Melanocyte of skin (primary cell): Measurements from ENCODE around the gene OPRL1. TPM values are rescaled to one million over a fixed set of nuclear protein-coding genes. Genes with fewer than 3 reads are reported as not detected.

Source experiments
- small RNA-seq, 2 donors: library from RNA; depleted of rRNA; stranded (forward); fragments of <200 nt; gene quantifications; one replicate each; pipeline ENCODE3, GENCODE V24; 2012
- total RNA-seq, 2 donors: library from RNA; depleted of rRNA; stranded (reverse); fragments of >200 nt; gene quantifications; 2 replicates each; pipeline ENCODE4 v1.2.3, GENCODE V29; 2012

Gene OPRL1
- under 1 TPM; 0.34 to 0.67 TPM for total RNA-seq

DNA sequence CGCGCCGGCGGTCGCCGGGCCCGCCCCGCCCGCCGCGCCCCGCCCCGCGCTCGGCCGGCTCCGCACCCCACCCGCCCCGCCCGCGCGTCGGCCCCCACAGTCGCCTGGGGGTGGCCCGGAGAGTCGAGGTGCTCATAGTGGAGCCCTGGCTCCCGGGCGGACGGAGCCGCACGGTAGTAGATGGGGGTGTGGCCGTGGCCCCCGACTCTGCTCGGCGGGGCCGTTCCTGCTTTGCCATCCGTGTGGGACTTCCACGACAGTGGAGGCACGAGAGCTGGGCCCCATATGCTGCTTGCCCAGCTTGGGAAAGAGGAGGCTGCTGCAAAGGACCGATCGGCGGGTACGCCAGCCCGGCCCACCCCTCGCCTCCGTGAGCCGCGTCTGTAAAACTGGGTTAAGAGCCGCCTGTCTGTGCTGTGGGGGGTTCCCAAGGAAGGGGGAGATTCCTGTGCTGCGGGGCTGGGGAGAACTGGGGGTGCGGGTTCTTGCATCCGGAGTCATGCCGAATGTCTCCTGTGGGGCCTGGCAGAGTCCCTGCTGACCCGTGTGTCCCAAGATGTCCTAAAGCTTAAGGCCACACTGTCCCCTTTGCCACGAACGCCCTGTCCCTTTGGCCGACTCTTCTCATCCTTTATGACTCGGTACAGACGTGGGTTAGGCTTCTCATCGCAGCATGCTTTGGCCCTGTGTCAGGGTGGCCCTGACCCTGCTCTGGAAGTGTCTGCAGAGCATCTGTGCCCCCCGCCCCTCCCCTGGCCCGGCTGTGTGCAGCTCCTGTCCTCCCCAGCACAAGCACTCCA is at the start of gene OPRL1:
OPRL1 (plus strand) TSS at position 70 of the 800 bp plus-strand sequence. CDS start 12,639 bp downstream, outside the sequence.

GRCh38 chr20:64035933-64036345 is 43.9 kb upstream of the OPRL1 start, which contains the start of gene C20orf204:
Gene C20orf204 (plus strand): TSS chr20:64036182. CDS start chr20:64036324, 142 bp downstream.

DNA sequence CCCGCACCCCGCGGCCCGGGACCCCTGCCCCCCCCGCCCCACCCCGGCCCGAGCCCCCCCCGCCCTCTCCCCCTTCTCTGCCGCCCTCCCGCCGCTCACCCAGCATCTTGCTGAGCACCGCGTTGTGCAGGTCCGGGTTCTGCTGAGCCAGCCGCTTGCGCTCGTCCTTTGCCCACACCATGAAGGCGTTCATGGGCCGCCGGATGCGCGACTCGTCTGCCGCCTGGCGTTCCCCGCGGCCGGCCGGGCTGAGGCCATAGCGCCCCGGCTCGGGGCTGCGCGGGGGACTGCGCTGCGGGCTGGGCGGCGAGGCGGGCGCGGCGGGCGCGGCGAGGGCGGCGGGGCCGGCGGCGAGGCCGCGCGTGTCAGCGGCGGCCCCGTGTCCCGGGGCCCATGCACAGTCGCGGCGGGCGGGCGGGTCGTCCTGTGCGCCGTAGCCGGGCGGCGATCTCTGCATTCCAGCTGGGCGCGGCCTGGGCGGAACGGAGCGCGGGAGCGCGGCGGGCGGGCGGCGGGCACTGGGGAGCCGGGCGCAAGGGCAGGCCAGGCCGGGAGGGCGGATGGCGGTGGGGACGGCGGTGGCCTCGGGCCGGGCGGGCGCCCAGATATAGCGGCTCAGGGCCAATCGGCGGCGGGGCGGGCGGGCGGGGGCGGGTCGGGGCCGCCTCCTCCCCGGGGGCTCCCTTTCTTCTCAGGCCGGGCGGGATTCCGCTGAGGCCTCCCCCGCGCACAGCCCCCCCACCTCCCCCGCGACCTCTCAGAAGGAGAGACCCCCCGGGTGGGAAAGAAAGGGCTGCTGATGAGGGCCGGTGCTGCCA is 30.6 kb upstream of the OPRL1 start, which contains the start of gene SOX18:
SOX18 (minus strand) TSS at position 580 of the 818 bp plus-strand sequence; CDS start at position 457, 123 bp downstream.

DNA sequence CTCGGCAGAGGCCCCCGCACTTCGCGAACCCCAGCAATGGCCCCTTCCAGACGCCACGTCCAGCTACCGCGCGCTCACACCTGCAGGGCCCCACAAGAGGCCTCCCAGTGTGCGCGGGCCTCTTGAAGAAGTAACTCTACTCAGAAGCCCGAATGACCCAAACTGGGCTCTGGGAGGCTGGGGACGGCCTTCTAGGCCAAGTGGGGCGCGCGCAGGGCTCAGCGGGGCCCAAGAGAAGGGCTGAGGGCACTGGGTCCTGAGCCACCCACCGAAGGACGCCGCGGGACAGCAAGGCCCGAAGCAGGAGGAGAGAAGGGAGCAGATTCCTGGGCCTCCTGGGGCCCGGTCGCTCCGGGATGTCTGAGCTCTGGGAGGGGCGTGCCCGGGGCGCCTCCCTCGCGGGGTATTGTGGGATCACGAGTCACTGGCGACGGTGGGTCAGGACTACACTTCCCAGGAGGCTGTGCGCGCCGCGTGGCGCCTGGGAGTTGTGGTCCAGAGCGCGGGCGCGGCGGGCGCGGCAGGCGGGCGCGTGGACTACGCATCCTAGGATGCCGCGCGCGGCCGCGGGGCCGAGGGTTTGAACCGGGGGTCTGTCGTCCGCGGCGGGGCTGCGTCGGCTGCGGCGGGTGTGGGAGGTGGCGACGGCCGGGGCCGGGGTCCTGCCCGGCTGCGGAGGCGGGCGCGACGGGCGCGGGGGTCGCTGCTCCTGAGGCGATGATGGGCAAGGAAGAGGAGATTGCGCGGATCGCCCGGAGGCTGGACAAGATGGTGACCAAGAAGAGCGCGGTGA is 17.1 kb upstream of the OPRL1 start, which contains the start of gene TCEA2:
TCEA2 (plus strand) TSS at position 603 of the 793 bp plus-strand sequence; CDS start at position 718, 115 bp downstream.

GRCh38 chr20:64079273-64080012 is 439 bp upstream of the OPRL1 start, which contains the start of gene RGS19:
Gene RGS19 (minus strand): TSS chr20:64079518. CDS start chr20:64076886, 2,632 bp downstream.

DNA sequence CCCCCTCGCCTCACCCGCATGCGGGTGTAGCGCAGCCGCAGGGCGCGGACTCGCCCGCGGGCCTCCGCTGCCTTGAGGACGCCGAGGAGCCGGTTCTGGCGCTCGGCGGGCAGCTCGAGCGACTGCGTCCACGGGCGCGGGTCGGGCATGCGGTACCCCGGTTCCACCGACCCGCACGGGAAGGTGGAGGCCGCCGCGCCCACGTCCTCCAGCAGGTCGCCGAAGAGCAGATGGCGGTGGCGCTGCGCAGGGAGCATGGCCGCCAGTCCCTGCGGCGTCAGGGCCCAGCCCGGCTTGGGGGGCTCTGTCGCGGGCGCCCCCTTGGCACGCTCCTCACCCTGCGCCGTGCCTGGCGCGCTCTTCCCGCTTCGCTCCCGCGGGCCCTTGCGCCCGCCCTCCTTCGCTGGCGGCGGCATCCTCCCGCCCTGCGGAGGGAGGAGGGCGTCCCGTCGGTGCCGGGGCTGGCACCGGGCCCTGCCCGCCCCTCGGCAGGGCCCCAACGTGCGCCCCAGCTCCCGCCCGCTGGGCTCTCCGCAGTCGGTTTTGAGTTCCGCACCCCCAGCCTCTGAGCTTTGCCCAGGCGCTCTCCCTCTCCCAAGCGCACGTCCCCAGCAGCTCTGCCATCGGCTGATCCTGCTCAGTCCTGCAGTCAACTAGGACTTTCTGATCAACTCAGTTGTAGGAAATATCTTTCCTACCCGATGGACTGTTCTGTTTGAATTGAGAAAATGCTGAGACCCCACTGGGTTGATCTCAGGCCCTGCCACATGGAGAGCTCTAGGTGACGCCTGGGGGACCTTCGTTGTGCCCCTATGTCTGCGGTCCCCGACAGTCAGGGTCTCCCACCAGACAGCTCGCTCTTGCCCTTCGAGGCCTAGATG is 4.2 kb downstream of the OPRL1 start, which contains the start of gene LKAAEAR1:
LKAAEAR1 (minus strand) TSS at position 595 of the 881 bp plus-strand sequence; CDS start at position 416, 179 bp downstream.

GRCh38 chr20:64106981-64107735 is 27.3 kb downstream of the OPRL1 start, which contains the start of gene NPBWR2:
Gene NPBWR2 (minus strand): TSS chr20:64107565. CDS start chr20:64106831, 734 bp downstream.

Small RNA genes within 50 kb of the gene (small RNA-seq; reads per million reads assigned to genes)
- gene AL355803.1, result 0 reads per million in 2 donors
- gene MIR6813, result 0.17 to 0.64 reads per million in 2 donors

Other genes starting within 250 kb of the OPRL1 start
- gene ZBTB46, start 248.8 kb upstream of the OPRL1 start, total RNA-seq, result under 1 TPM; under 0.01 to 1.00 TPM
- gene ABHD16B, start 218.6 kb upstream of the OPRL1 start, total RNA-seq, result not detected
- 10 to 100 TPM; 47.1 to 53.9 TPM for gene TPD52L2, start 214.8 kb upstream of the OPRL1 start, total RNA-seq
- 10 to 100 TPM; 34.4 to 39.6 TPM for gene DNAJC5, start 185.0 kb upstream of the OPRL1 start, total RNA-seq
- gene UCKL1, start 123.7 kb upstream of the OPRL1 start, total RNA-seq, result 10 to 100 TPM; 25.5 to 36.0 TPM
- gene ZNF512B, start 110.2 kb upstream of the OPRL1 start, total RNA-seq, result 1 to 10 TPM; 7.9 to 9.3 TPM
- gene SAMD10, start 100.4 kb upstream of the OPRL1 start, total RNA-seq, result 1 to 10 TPM in 1 of 2 donors, under 1 TPM in 1; 1.00 to 2.1 TPM
- gene PRPF6, start 99.0 kb upstream of the OPRL1 start, total RNA-seq, result 10 to 100 TPM; 47.1 to 51.0 TPM
- gene C20orf204, start 43.9 kb upstream of the OPRL1 start, total RNA-seq, result 1 to 10 TPM in 1 of 2 donors, under 1 TPM in 1; 1.00 to 1.4 TPM
- gene SOX18, start 30.4 kb upstream of the OPRL1 start, total RNA-seq, result under 1 TPM; 0.33 to 0.34 TPM
- gene TCEA2, start 16.9 kb upstream of the OPRL1 start, total RNA-seq, result 10 to 100 TPM in 1 of 2 donors, 1 to 10 TPM in 1; 8.0 to 13.1 TPM
- 10 to 100 TPM in 1 of 2 donors, 1 to 10 TPM in 1; 8.3 to 17.3 TPM for gene RGS19, start 564 bp upstream of the OPRL1 start, total RNA-seq
- gene LKAAEAR1, start 4.3 kb downstream of the OPRL1 start, total RNA-seq, result not detected
- not detected for gene NPBWR2, start 27.5 kb downstream of the OPRL1 start, total RNA-seq
- gene MYT1, start 84.4 kb downstream of the OPRL1 start, total RNA-seq, result under 1 TPM in 1 of 2 donors, not detected in 1; under 0.01 TPM
- gene PCMTD2, start 175.7 kb downstream of the OPRL1 start, total RNA-seq, result 10 to 100 TPM; 21.6 to 32.0 TPM